ENCODE data around the gene UBE2E1.

UBE2E1 gene

DNA sequence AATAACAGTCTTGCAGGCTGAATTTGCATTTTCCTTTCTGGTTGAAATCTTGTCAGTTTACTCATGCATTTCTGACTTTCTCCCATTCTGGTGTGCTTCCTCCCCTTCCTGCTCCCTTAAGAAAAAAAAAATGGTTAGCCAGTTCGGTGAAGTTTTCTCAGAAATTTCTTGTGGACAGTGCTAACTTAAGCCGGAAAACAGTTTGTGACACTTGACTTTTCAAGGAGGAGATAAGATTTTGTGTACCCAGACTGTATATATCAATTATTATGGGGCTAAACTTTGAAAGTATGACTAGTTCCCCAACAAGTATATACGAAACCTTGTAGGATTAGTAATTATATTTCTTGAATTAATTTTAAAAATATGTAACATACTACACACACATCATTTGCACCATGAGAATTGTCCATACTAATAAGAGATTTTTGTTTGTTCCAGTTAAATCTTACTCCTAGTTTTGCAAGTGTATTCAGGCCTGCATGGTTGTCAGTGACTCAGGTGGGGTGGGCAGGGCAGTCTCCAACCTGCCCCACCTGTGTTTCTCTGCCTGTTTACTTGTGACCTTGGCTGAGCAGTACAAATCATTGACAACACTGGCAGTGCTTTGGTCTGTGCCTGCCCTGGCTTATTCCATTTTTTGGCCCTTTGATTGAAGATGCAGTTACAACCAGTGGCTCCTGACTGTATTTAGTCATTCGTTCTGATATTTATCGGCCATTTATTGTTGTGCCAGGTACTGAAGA is 19.1 kb downstream of the UBE2E1 start:
- peaks cover 53% of the 10 kb centered on the region for H3K4me1 ChIP-seq (ENCODE audit: control insufficient read depth, low read depth, low read length)
- H3K36me3 ChIP-seq (ENCODE audit: control insufficient read depth, low read depth, low read length): peaks cover 4% of the 10 kb centered on the region
- H3K27ac ChIP-seq (ENCODE audit: low read length): no peak overlapping the region
- no peaks in the 10 kb centered on the region for H3K9me3 ChIP-seq (ENCODE audit: control insufficient read depth, low read depth, low read length)
- no peaks in the 10 kb centered on the region for H3K27me3 ChIP-seq (ENCODE audit: control insufficient read depth, insufficient read depth, low read length)
- H3K4me3 ChIP-seq (ENCODE audit: low read length): no peak overlapping the region
- no peak overlapping the region for H3K9ac ChIP-seq (ENCODE audit: low read length)

DNA sequence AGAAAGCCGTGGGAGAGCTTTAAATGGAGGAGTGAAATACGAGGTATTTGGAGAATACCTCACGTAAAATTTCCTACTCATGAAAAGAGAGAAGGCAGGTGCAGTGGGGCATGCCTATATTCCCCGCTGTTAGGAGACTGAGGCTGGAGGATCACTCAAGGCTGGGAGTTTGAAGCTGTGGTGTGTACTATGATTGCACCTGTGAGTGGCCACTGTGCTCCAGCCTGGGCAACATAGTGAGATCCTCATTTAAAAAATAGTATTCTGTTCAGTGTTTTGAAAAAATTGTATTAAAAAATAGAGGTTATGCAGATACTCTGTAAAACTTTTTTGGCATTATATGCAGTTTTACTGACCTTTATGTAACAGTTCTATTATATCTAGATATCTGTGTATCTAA is 20.0 kb downstream of the UBE2E1 start:
- Histone ChIP-seq H3K36me3 (ENCODE audit: control insufficient read depth, low read depth, low read length) (peaks cover 4% of the 10 kb centered on the region), H3K27me3 (ENCODE audit: control insufficient read depth, insufficient read depth, low read length) (no peaks in the 10 kb centered on the region), H3K9ac (ENCODE audit: low read length) (no peak overlapping the region), H3K27ac (ENCODE audit: low read length) (no peak overlapping the region), H3K9me3 (ENCODE audit: control insufficient read depth, low read depth, low read length) (no peaks in the 10 kb centered on the region), H3K4me1 (ENCODE audit: control insufficient read depth, low read depth, low read length) (peaks cover 48% of the 10 kb centered on the region), H3K4me3 (ENCODE audit: low read length) (no peak overlapping the region)

DNA sequence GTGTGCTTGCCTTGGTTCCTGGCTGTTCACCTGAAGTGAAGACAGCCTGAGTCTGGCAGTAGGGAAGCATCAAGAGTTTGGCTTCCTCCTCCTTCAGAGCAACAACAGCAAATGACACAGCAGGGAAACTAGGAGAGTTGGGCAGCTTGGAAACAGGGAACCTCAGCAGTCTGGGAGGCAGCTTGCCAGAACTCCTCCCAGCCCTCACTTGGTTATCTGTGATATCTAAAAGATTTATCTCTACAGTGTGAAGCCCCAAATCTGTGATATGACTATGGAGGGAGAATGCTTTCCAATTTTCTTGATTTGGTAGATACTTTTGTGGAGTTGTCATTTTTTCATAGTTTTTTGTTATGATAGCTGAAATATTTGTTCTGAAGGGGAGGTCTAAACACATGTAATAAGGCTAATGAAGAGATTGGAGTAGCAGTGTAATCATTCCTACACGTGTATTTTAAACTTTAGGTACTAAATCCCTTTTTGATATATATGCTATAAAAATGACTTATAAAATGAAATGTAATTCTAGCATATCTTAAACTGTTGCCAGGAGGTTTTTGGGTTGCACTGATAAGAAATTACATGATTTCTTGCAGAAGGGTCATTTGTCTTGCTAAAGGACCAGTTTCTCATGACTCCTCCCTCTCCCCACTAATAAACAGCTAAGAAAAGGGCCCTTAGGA is 20.8 kb downstream of the UBE2E1 start:
- Histone ChIP-seq H3K27ac (ENCODE audit: low read length) (no peak overlapping the region), H3K27me3 (ENCODE audit: control insufficient read depth, insufficient read depth, low read length) (no peaks in the 10 kb centered on the region), H3K36me3 (ENCODE audit: control insufficient read depth, low read depth, low read length) (peaks cover 4% of the 10 kb centered on the region), H3K4me3 (ENCODE audit: low read length) (no peak overlapping the region), H3K4me1 (ENCODE audit: control insufficient read depth, low read depth, low read length) (peaks cover 48% of the 10 kb centered on the region), H3K9ac (ENCODE audit: low read length) (no peak overlapping the region), H3K9me3 (ENCODE audit: control insufficient read depth, low read depth, low read length) (no peaks in the 10 kb centered on the region)

GRCh38 chr3:23829242-23829934 is 23.6 kb downstream of the UBE2E1 start:
- Histone ChIP-seq H3K36me3 (ENCODE audit: control insufficient read depth, low read depth, low read length) (peaks cover 4% of the 10 kb centered on the region), H3K27me3 (ENCODE audit: control insufficient read depth, insufficient read depth, low read length) (no peaks in the 10 kb centered on the region), H3K4me3 (ENCODE audit: low read length) (no peak overlapping the region), H3K27ac (ENCODE audit: low read length) (no peak overlapping the region), H3K9ac (ENCODE audit: low read length) (no peak overlapping the region), H3K4me1 (ENCODE audit: control insufficient read depth, low read depth, low read length) (peaks cover 29% of the 10 kb centered on the region), H3K9me3 (ENCODE audit: control insufficient read depth, low read depth, low read length) (no peaks in the 10 kb centered on the region)

DNA sequence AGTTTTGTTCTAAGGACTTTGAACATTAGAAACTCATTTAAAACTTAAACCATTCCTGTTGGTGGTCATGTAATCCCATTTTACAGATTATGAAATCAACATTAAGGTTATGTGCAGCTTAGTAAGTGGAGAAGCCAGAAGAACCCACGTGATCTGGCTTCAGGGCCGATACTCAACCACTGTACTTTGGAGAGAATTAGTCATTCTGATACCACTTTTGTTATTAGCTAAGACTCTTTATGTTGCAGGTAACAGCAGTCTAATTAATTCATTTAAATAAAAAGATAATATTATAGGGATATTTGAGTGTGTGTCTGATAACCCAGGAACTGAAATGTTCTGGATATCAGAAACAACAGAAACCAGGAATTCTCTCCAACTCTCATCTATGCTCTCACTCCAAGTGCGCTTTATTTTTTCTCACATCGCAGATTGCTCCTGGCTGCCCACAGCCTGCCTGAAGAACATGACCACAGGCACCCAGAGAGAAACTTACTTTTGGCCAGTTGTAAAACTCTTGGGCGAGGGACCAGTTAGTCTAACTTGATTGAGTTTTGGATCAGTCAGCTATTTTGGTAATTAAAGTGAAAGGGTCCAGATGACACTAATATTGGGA is 25.2 kb downstream of the UBE2E1 start:
- Histone ChIP-seq H3K9ac (ENCODE audit: low read length) (no peak overlapping the region), H3K27ac (ENCODE audit: low read length) (no peak overlapping the region), H3K27me3 (ENCODE audit: control insufficient read depth, insufficient read depth, low read length) (no peaks in the 10 kb centered on the region), H3K36me3 (ENCODE audit: control insufficient read depth, low read depth, low read length) (no peaks in the 10 kb centered on the region), H3K4me1 (ENCODE audit: control insufficient read depth, low read depth, low read length) (peaks cover 23% of the 10 kb centered on the region), H3K4me3 (ENCODE audit: low read length) (no peak overlapping the region), H3K9me3 (ENCODE audit: control insufficient read depth, low read depth, low read length) (no peaks in the 10 kb centered on the region)

DNA sequence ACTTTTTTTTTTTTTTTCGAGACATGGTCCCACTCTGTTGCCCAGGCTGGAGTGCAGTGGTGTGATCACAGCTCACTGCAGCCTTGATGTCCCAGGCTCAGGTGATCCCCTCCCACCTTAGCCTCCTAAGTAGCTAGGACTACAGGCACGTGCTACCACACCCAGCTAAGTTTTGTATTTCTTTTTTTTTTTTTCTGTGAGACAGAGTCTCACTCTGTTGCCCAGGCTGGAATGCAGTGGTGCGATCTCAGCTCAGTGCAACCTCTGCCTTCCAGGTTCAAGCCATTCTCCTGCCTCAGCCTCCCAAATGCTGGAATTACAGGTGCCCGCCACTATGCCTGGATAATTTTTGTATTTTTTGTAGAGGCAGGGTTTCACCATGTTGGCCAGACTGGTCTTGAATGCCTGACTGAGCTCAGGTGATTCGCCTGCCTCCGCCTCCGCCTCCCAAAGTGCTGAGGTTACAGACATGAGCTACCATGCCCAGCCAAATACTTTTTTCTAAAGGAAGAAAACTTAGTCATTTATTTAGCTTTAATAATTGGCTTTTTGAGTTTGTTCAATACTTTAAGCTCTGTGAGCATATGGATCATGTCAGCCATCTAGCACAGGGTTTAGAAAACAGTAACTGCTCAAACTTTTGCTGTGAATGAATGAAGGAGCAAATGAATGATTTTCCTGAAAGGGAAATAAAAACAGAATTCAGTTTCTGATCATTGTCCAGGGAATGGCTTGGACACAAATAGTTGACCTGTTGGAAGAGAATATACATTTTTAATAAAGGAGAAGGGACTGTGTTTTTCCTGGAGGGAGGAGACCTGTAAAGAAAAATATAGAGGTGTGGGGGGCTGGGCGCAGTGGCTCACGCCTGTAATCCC is 26.0 kb downstream of the UBE2E1 start:
- no peak overlapping the region for H3K4me3 ChIP-seq (ENCODE audit: low read length)
- no peak overlapping the region for H3K27ac ChIP-seq (ENCODE audit: low read length)
- H3K4me1 ChIP-seq (ENCODE audit: control insufficient read depth, low read depth, low read length): peaks cover 20% of the 10 kb centered on the region
- no peaks in the 10 kb centered on the region for H3K36me3 ChIP-seq (ENCODE audit: control insufficient read depth, low read depth, low read length)
- no peaks in the 10 kb centered on the region for H3K9me3 ChIP-seq (ENCODE audit: control insufficient read depth, low read depth, low read length)
- no peak overlapping the region for H3K9ac ChIP-seq (ENCODE audit: low read length)
- no peaks in the 10 kb centered on the region for H3K27me3 ChIP-seq (ENCODE audit: control insufficient read depth, insufficient read depth, low read length)

DNA sequence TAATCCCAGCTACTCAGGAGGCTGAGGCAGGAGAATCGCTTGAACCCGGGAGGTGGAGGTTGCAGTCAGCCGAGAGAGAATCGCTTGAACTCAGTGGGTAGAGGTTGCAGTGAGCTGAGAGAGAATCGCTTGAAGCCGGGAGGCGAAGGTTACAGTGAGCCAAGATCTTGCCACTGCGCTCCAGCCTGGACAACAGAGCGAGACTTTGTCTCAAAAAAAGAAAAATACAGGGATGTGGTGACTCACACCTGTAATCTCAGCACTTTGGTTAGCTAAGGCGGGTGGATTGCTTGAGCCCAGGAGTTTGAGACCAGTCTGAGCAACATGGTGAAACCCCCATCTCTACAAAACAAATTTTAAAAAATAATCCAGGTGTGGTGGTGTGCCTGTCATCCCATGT is 26.8 kb downstream of the UBE2E1 start:
- Histone ChIP-seq H3K4me3 (ENCODE audit: low read length) (no peak overlapping the region), H3K27me3 (ENCODE audit: control insufficient read depth, insufficient read depth, low read length) (no peaks in the 10 kb centered on the region), H3K27ac (ENCODE audit: low read length) (no peak overlapping the region), H3K36me3 (ENCODE audit: control insufficient read depth, low read depth, low read length) (no peaks in the 10 kb centered on the region), H3K9ac (ENCODE audit: low read length) (no peak overlapping the region), H3K4me1 (ENCODE audit: control insufficient read depth, low read depth, low read length) (peaks cover 15% of the 10 kb centered on the region), H3K9me3 (ENCODE audit: control insufficient read depth, low read depth, low read length) (no peaks in the 10 kb centered on the region)

DNA sequence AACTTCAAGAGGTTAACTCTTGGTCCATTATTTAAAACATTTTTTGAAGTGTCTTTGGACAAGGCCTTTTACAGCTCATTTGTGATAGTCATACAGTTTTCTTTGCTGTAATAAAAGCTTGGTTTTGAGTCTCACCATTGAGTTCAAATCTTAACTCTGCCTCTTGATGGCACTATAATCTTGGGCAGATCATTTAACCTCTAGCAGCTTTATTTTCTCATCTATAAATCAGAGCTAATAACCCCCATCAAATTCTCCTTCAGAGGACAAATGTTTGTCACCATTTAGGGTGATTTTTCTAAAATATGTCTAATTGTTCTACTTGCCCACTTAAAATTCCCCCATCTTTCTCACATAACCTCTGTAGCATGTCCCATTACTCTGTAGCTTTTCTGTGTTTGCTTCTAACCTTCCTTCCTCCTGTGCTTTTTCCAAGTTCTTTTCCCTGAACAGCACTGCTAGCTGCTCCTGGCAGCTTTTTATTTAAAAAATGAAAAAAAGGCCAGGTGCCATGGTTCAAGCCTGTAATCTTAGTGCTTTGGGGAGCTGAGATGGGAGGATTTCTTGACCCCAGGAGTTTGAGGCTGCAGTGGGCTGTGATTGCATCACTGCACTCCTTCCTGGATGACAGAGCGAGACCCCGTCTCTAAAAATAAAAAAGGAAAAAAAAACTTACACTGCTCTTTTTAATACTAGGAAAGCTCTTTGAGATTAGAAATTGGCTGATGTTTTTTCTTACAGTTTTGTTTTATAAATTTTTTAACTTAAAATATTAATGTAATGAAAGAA is 28.5 kb downstream of the UBE2E1 start:
- Histone ChIP-seq H3K9me3 (ENCODE audit: control insufficient read depth, low read depth, low read length) (no peaks in the 10 kb centered on the region), H3K27me3 (ENCODE audit: control insufficient read depth, insufficient read depth, low read length) (no peaks in the 10 kb centered on the region), H3K4me1 (ENCODE audit: control insufficient read depth, low read depth, low read length) (peaks cover 15% of the 10 kb centered on the region), H3K9ac (ENCODE audit: low read length) (no peak overlapping the region), H3K4me3 (ENCODE audit: low read length) (no peak overlapping the region), H3K36me3 (ENCODE audit: control insufficient read depth, low read depth, low read length) (no peaks in the 10 kb centered on the region), H3K27ac (ENCODE audit: low read length) (no peak overlapping the region)

- no peak overlapping the region for H3K9ac ChIP-seq (ENCODE audit: low read length)
- H3K27me3 ChIP-seq (ENCODE audit: control insufficient read depth, insufficient read depth, low read length): no peaks in the 10 kb centered on the region
- H3K4me3 ChIP-seq (ENCODE audit: low read length): no peak overlapping the region
- H3K36me3 ChIP-seq (ENCODE audit: control insufficient read depth, low read depth, low read length): no peaks in the 10 kb centered on the region
- no peaks in the 10 kb centered on the region for H3K9me3 ChIP-seq (ENCODE audit: control insufficient read depth, low read depth, low read length)
- peaks cover 15% of the 10 kb centered on the region for H3K4me1 ChIP-seq (ENCODE audit: control insufficient read depth, low read depth, low read length)
- no peak overlapping the region for H3K27ac ChIP-seq (ENCODE audit: low read length)
Observed at GRCh38 chr3:23835087-23835486, 29.3 kb downstream of the UBE2E1 start.

GRCh38 chr3:23835802-23836201 is 30.0 kb downstream of the UBE2E1 start:
- H3K27me3 ChIP-seq (ENCODE audit: control insufficient read depth, insufficient read depth, low read length): no peaks in the 10 kb centered on the region
- no peak overlapping the region for H3K27ac ChIP-seq (ENCODE audit: low read length)
- H3K4me1 ChIP-seq (ENCODE audit: control insufficient read depth, low read depth, low read length): peaks cover 15% of the 10 kb centered on the region
- no peaks in the 10 kb centered on the region for H3K36me3 ChIP-seq (ENCODE audit: control insufficient read depth, low read depth, low read length)
- H3K9me3 ChIP-seq (ENCODE audit: control insufficient read depth, low read depth, low read length): no peaks in the 10 kb centered on the region
- H3K9ac ChIP-seq (ENCODE audit: low read length): no peak overlapping the region
- H3K4me3 ChIP-seq (ENCODE audit: low read length): no peak overlapping the region
